Neuronal stem cell (in vitro differentiated cells): ENCODE measurements around the gene GPR132.

Experiments used
- DNase-seq: peaks from one replicate; pipeline ENCODE4 v3.0.0-alpha.2; 2013; ENCODE audit warnings: low spot score
- H2AFZ ChIP-seq: one replicate; pipeline ENCODE4 v1.6.1; 2013; ENCODE audit warnings: mild to moderate bottlenecking, low read length, inconsistent platforms
- H2AK5ac ChIP-seq: 2 replicates; pipeline ENCODE4 v1.6.1; 2013; ENCODE audit warnings: low read depth, mild to moderate bottlenecking, inconsistent platforms, low read length, moderate library complexity, mixed read lengths
- H2BK120ac ChIP-seq: 2 replicates; pipeline ENCODE4 v1.6.1; 2013; ENCODE audit warnings: low read depth, mild to moderate bottlenecking, inconsistent platforms, low read length, moderate library complexity, mixed read lengths
- H2BK12ac ChIP-seq: one replicate; pipeline ENCODE4 v1.6.1; 2013; ENCODE audit warnings: low read length, inconsistent platforms
- H2BK15ac ChIP-seq: 2 replicates; pipeline ENCODE4 v1.6.1; 2013; ENCODE audit warnings: mild to moderate bottlenecking, low read length, inconsistent platforms, mixed read lengths
- H2BK5ac ChIP-seq: one replicate; pipeline ENCODE4 v1.6.1; 2013; ENCODE audit warnings: inconsistent platforms, mild to moderate bottlenecking, low read length, moderate library complexity
- H3K14ac ChIP-seq: one replicate; pipeline ENCODE4 v1.6.1; 2013; ENCODE audit warnings: low read length, inconsistent platforms
- H3K18ac ChIP-seq: 2 replicates; pipeline ENCODE4 v1.6.1; 2013; ENCODE audit warnings: low read length, inconsistent platforms
- H3K23ac ChIP-seq: 2 replicates; pipeline ENCODE4 v1.6.1; 2013; ENCODE audit warnings: low read depth, mild to moderate bottlenecking, mixed read lengths, low read length, inconsistent platforms; ENCODE audit not compliant: poor library complexity
- H3K27ac ChIP-seq: replicated peaks from 3 replicates; pipeline ENCODE4 v1.5.1; 2013; ENCODE audit warnings: low read length, inconsistent platforms
- H3K27me3 ChIP-seq, 3 experiments: 2 replicates each; pipeline ENCODE4 v1.6.1; 2013; ENCODE audit warnings: low read length in 3 of 3, mild to moderate bottlenecking in 2 of 3, inconsistent platforms in 1 of 3, low read depth in 1 of 3, mixed read lengths in 1 of 3, moderate library complexity in 1 of 3; ENCODE audit not compliant: control insufficient read depth in 3 of 3, insufficient read depth in 3 of 3
- H3K36me3 ChIP-seq, 2 donors: replicated peaks in 1 of 2; 2 replicates each; pipeline ENCODE4 v1.6.1; 2013; ENCODE audit warnings: low read length in 2 of 2; ENCODE audit not compliant: control insufficient read depth in 2 of 2, insufficient read depth in 2 of 2
- H3K4ac ChIP-seq: 2 replicates; pipeline ENCODE4 v1.6.1; 2013; ENCODE audit warnings: inconsistent platforms, mild to moderate bottlenecking, low read length, moderate library complexity
- H3K4me1 ChIP-seq, 2 donors: 1 replicate in 1 of 2; 2 replicates in 1 of 2; pipeline ENCODE4 v1.6.1; 2013; ENCODE audit warnings: low read length in 2 of 2, low read depth in 1 of 2; ENCODE audit not compliant: control insufficient read depth in 2 of 2, insufficient read depth in 1 of 2
- H3K4me2 ChIP-seq: one replicate; pipeline ENCODE4 v1.6.1; 2013; ENCODE audit warnings: mild to moderate bottlenecking, low read length, inconsistent platforms; ENCODE audit not compliant: insufficient read depth, poor library complexity, severe bottlenecking
- H3K4me3 ChIP-seq, 2 donors: 2 replicates each; pipeline ENCODE4 v1.5.1; 2013; ENCODE audit warnings: low read length in 2 of 2, mild to moderate bottlenecking in 2 of 2, inconsistent platforms in 1 of 2, moderate library complexity in 1 of 2
- H3K79me1 ChIP-seq: one replicate; pipeline ENCODE4 v1.6.1; 2013; ENCODE audit warnings: low read depth, mild to moderate bottlenecking, inconsistent platforms, low read length, moderate library complexity
- H3K9ac ChIP-seq: one replicate; pipeline ENCODE4 v1.6.1; 2013; ENCODE audit warnings: mild to moderate bottlenecking, low read depth, low read length, inconsistent platforms; ENCODE audit not compliant: poor library complexity
- H3K9me3 ChIP-seq, 2 donors: replicated peaks in 1 of 2; 2 replicates each; pipeline versions ENCODE3 to v1.6.1; 2013; ENCODE audit warnings: low read length in 2 of 2, mild to moderate bottlenecking in 2 of 2, inconsistent platforms in 1 of 2, low read depth in 1 of 2, mixed read lengths in 1 of 2, moderate library complexity in 1 of 2; ENCODE audit not compliant: control insufficient read depth in 2 of 2, insufficient read depth in 1 of 2
- H4K8ac ChIP-seq: one replicate; pipeline ENCODE4 v1.6.1; 2013; ENCODE audit warnings: low read depth, mild to moderate bottlenecking, inconsistent platforms, low read length, moderate library complexity
- H4K91ac ChIP-seq: one replicate; pipeline ENCODE4 v1.6.1; 2013; ENCODE audit warnings: low read length, low read depth, mild to moderate bottlenecking, inconsistent platforms; ENCODE audit not compliant: poor library complexity
- WGBS, 2 donors: extraction: QIAGEN DNeasy Blood & Tissue Kit; methylation state at CpG; one replicate each; pipeline ENCODE4 v1.1.7; 2013; ENCODE audit warnings: missing lambda C conversion rate in 2 of 2, mixed read lengths in 1 of 2; ENCODE audit not compliant: insufficient read length in 2 of 2, insufficient replicate concordance in 1 of 2; ENCODE audit errors: extremely low coverage in 2 of 2; 5-methylcytosine and 5-hydroxymethylcytosine counted together

GPR132 gene

DNA sequence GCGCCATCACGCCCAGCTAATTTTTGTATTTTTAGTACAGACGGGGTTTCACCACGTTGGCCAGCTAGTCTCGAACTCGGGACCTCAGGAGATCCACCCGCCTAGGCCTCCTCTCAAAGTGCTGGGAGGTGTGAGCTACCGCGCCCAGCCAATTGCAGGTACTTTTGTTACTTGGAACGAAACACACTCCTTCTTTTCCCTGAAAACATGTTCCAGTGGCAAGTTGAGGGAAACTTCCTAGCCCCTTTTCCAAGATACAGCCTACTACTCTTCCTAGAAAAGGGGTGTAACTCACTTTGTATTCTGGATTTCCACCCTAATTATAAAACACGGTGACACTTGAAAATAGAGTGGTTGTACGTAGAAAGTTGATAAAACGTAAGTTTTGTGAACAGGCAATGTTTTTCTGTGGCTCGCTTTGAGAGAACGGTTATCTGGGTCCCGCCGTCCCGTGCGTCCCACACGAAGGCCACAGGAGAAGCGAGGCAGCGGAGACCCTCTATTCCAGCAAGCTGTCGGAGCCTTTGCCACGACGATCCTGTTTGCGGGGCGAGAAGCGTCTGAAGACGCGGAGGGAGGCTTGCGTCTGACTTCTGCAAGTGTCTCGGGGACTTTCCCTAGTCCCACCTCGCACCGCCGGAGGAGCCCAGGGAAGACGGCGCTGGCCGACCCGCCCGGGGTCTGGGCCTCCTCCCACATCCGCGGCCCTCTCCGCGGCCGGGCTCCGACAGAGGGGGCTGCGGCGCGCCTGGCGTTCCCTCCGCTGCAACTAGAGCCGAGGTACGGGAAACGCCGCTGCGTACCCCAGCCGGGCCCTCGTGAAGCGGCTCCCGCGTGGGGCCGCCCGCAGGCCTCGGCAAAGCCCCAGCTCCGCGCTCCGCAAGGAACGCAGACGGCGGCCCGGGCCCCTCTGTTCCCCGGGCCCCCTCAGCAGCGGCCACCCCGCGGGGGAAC lies 45.1 kb downstream of the GPR132 start:
- H3K9ac ChIP-seq = peak overlapping the region; percentile 98
- no peaks in the 10 kb centered on the region for H3K27me3 ChIP-seq
- H4K8ac ChIP-seq = no peak overlapping the region
- H3K36me3 ChIP-seq = peaks cover 9 to 44% of the 10 kb centered on the region in 2 donors
- peak overlapping the region; percentile 98 for H3K18ac ChIP-seq
- H2AFZ ChIP-seq = peak overlapping the region; percentile 87
- H3K4ac ChIP-seq = peak overlapping the region; percentile 39
- H3K4me2 ChIP-seq = peak overlapping the region; percentile 55
- H3K27ac ChIP-seq = peak overlapping the region; percentile 92
- no peak overlapping the region for H4K91ac ChIP-seq
- no peak overlapping the region for H2BK120ac ChIP-seq
- H3K9me3 ChIP-seq = no peaks in the 10 kb centered on the region
- H3K4me1 ChIP-seq = peaks cover 15 to 17% of the 10 kb centered on the region in 2 donors
- DNase-seq = peak; percentile 33
- H3K23ac ChIP-seq = peak overlapping the region; percentile 62
- peak overlapping the region; percentile 86 for H2BK15ac ChIP-seq
- H3K79me1 ChIP-seq = peaks cover 3% of the 10 kb centered on the region
- peak overlapping the region; percentile 92 for H3K14ac ChIP-seq
- H2BK5ac ChIP-seq = peak overlapping the region; percentile 91
- WGBS, 2 donors = no CpG with 5 or more reads among the region's 75 CpGs
- H3K4me3 ChIP-seq = peak overlapping the region; percentile 94 to 99
- H2AK5ac ChIP-seq = peak overlapping the region; percentile 95
- H2BK12ac ChIP-seq = no peak overlapping the region

DNA sequence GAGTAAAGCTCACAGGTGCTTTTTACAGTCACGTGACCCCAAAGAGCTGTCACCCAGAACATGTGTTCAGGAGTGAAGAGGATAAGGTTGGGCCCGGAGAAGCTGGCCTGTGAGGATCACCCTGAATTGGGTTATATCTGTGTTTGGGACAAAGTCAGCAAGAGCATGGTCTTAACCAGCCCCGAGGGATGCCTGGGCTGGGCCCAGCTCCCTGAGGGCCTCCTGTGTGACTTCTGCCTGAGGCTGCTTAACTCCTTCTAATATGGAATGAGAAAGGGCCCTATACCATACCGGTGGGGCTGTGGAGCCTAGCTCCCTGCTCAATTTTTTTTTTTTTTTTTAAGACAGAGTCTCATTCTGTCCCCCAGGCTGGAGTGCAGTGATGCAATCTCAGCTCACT lies 46.8 kb downstream of the GPR132 start:
- Histone ChIP-seq H3K9ac (no peak overlapping the region), H2BK120ac (no peak overlapping the region), H3K4me1 (peaks cover 15 to 18% of the 10 kb centered on the region in 2 donors), H2AFZ (no peak overlapping the region), H2BK5ac (no peak overlapping the region), H3K23ac (no peak overlapping the region), H3K27me3 (no peaks in the 10 kb centered on the region), H3K4me2 (no peak overlapping the region), H3K36me3 (peaks cover 9 to 56% of the 10 kb centered on the region in 2 donors), H3K4me3 (no peak overlapping the region), H2BK12ac (no peak overlapping the region), H3K14ac (no peak overlapping the region), H3K79me1 (peaks cover 3% of the 10 kb centered on the region), H2BK15ac (no peak overlapping the region), H3K27ac (no peak overlapping the region), H2AK5ac (no peak overlapping the region), H3K18ac (no peak overlapping the region), H4K91ac (no peak overlapping the region), H3K4ac (no peak overlapping the region), H3K9me3 (no peaks in the 10 kb centered on the region), H4K8ac (no peak overlapping the region)
- WGBS, 2 donors = no CpG with 5 or more reads among the region's 4 CpGs
- DNase-seq = no peak

DNA sequence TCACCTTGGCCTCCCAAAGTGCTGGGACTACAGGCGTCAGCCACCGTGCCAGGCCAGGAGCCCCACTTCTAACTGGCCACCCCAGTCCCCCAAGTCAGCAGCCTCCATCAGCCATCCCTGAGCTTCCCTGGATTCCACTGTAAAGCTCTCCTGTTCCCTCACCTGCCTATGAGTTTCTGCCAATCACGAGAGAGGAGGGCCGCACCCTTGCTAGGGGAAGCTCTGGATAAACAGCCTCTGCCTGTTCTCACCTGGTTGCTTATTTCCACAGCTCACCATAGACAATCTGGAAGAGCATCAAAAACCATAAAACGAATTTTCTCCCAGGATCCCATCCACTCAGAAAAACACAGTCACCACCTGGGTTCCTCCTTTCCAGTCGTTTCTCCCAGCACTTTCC lies 49.3 kb downstream of the GPR132 start:
- H3K4me2 ChIP-seq = no peak overlapping the region

DNA sequence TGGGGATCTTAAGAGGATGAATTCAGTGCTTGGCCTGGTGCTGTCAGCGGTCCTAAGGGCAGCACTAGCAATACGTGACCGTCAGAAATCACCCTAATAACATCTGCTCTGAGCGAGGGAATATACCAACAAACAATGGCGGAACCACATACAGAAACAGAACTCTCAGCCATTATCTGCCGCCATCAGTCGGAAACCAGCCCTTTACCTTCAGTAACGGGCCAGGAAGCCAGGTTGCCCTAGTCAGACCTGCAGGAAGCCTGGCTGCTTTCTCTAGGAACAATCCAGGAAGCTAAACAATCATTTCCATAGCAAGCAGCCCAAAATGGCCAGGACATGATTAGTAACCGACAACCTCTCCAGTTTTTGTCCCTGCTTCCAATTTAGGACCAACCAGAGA lies 50.0 kb downstream of the GPR132 start:
- Histone ChIP-seq H3K4me3 (no peak overlapping the region), H2AFZ (no peak overlapping the region), H2BK5ac (no peak overlapping the region), H3K9me3 (no peaks in the 10 kb centered on the region), H3K27me3 (no peaks in the 10 kb centered on the region), H3K14ac (no peak overlapping the region), H3K36me3 (peaks cover 25 to 88% of the 10 kb centered on the region in 2 donors), H2BK12ac (no peak overlapping the region), H3K27ac (no peak overlapping the region), H3K79me1 (peaks cover 12% of the 10 kb centered on the region), H2BK15ac (no peak overlapping the region), H4K91ac (no peak overlapping the region), H3K18ac (no peak overlapping the region), H3K4ac (no peak overlapping the region), H2AK5ac (no peak overlapping the region), H3K9ac (no peak overlapping the region), H4K8ac (no peak overlapping the region), H3K4me2 (no peak overlapping the region), H2BK120ac (no peak overlapping the region), H3K4me1 (peaks cover 13 to 15% of the 10 kb centered on the region in 2 donors), H3K23ac (no peak overlapping the region)
- WGBS, 2 donors = no CpG with 5 or more reads among the region's 9 CpGs
- no peak for DNase-seq

More for the DNA sequence above, 49.3 kb downstream of the GPR132 start:
- Histone ChIP-seq H3K9ac (no peak overlapping the region), H3K18ac (no peak overlapping the region), H3K14ac (no peak overlapping the region), H3K23ac (no peak overlapping the region), H4K8ac (no peak overlapping the region), H2AK5ac (no peak overlapping the region), H3K79me1 (peaks cover 12% of the 10 kb centered on the region), H3K36me3 (peaks cover 21 to 81% of the 10 kb centered on the region in 2 donors), H2BK12ac (no peak overlapping the region), H3K27me3 (no peaks in the 10 kb centered on the region), H2BK120ac (no peak overlapping the region), H3K4me3 (no peak overlapping the region), H2AFZ (no peak overlapping the region), H3K4me1 (peaks cover 13 to 15% of the 10 kb centered on the region in 2 donors), H3K27ac (no peak overlapping the region), H3K4ac (no peak overlapping the region), H3K9me3 (no peaks in the 10 kb centered on the region), H2BK5ac (no peak overlapping the region), H4K91ac (no peak overlapping the region), H2BK15ac (no peak overlapping the region)
- WGBS, 2 donors = no CpG with 5 or more reads among the region's 6 CpGs
- no peak for DNase-seq
